Activated CD8-positive, alpha-beta memory T cell treated with anti-CD3 and anti-CD28 coated beads, Interleukin-2, amount 50 U/mL, for 4 hours (primary cell): ENCODE measurements around the gene CACNA1B.

Source experiments
- DNase-seq: peaks from one replicate; pipeline ENCODE4 v3.0.0-alpha.2; 2020

Gene CACNA1B

GRCh38 chr9:138020120-138020794 lies 142.7 kb downstream of the CACNA1B start:
- DNase-seq, result no peak

DNA sequence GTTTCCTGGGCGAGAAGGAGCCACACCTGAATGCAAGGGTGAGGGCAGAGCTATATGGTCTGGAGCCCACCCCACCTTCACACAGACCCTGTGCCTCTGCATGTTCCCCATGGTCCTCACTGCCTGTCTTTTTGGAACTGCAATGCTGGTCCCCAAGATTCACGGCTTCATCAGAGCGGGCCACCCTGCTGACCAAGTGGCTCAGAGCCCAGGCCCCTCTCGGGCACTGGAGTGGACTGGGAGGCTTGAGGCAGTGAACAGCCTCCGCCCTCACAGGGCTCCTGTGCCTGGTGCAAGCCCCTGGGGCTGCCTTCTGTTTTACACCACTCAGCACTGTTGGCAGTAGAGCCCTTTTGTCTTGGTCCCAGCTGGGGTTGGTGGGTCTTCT lies 143.2 kb downstream of the CACNA1B start:
- DNase-seq, result no peak

DNA sequence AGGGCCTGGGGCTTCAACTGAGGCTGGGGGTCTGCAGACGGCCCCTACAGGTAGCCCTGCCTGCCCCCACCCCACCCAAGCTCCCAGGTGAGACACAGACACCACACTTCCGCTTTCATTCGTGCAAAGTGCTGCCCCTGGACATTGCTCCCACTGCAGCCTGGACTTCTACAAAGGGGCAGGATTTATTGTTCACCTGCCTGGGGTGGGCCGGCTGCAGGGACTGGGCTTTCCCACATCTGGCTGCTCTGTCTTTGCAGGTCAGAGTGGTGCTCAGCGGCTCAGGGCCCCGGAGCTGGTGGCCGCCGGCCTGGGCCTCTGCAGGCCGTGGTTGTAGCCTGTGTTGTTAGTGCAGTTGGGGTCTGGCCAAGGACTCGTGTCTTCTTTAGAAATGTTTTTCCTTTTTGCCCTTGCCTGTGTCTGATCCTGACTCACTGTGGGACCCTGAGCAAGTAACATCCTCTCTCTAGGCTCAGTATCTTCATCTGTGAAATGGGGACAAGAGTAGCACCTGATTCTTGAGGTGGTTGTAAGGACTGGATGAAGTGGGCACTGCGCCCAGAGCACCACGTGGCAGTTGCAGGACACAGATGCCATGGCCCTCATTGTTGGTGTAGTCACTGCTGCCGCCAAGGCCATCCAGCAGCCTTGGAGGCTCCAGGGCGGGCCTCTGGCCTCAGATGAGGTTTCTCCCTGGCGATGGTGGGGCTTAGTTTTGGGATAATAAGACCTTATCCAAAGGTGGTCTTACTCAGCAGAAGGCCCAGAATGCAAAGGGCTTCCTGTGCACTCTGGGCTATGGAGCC lies 143.9 kb downstream of the CACNA1B start:
- peak; percentile 11 for DNase-seq

DNA sequence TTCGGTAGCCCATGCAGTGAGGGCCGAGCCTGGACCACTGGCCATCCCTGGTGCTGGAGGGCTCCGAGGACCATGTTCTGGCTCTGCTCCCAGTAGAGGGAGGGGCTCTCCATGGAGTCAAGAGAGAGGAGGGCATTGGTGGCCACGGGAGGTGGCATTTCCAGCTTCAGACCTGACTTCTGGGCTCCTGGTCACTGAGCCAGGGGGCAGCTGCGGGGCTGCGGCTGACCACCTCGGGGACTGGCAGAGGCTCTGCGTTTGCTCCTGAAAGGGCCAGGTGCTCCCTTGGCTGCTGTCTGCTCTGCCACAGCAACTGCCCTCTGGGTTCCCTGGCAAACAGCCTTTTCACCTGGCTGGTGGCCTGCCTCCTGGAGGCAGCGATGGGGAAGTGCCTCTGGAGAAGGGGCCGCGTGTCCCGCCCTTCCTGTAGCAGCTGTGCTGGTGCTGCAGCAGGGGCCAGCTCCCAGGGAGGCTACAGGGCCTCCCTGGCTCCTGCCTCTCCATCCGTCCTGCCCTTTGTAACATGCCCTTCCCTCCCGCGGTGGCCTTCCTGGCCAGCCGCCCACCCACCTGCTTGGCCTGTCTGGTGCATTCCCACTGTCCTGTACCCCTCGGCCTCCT lies 144.6 kb downstream of the CACNA1B start:
- peak; percentile 15 for DNase-seq

DNA sequence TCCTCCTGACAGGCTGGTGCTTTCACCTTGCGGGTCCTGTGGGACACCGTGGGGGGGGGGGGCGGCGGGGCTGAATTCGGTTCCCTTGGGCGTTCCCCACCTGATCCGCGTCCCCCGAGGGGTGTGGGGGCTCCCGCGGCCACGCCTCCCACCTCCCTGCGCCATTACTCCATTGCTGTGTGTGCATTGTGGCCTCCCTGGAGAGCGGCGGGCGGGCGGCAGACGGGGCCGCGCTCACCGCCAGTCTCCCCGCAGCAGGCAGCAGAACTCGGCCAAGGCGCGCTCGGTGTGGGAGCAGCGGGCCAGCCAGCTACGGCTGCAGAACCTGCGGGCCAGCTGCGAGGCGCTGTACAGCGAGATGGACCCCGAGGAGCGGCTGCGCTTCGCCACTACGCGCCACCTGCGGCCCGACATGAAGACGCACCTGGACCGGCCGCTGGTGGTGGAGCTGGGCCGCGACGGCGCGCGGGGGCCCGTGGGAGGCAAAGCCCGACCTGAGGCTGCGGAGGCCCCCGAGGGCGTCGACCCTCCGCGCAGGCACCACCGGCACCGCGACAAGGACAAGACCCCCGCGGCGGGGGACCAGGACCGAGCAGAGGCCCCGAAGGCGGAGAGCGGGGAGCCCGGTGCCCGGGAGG lies 145.3 kb downstream of the CACNA1B start:
- DNase-seq, result no peak

- DNase-seq, result no peak
Observed at GRCh38 chr9:138023394-138024124, 146.0 kb downstream of the CACNA1B start.

DNA sequence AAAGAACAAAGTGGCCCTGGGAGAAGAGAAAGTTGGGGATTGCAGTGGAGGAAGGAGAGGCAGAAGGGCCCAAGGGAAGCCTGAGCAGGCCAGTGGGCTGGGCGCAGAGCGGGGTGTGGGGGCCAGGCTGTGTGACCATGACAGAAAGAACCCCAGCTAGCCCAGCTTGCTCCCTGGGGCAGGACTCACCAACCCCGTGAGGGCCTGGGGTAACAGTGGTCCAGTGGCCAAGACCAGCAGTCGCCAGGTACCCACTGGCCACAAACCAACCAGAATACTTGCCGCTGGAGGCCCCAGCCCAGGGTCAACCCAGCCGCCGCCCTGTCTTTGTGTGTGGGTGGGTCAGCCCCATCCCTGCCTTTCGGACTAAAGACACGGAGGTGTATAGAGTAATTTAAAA lies 146.5 kb downstream of the CACNA1B start:
- no peak for DNase-seq

GRCh38 chr9:138024831-138025291 lies 147.3 kb downstream of the CACNA1B start:
- DNase-seq, result peak; percentile 9

DNA sequence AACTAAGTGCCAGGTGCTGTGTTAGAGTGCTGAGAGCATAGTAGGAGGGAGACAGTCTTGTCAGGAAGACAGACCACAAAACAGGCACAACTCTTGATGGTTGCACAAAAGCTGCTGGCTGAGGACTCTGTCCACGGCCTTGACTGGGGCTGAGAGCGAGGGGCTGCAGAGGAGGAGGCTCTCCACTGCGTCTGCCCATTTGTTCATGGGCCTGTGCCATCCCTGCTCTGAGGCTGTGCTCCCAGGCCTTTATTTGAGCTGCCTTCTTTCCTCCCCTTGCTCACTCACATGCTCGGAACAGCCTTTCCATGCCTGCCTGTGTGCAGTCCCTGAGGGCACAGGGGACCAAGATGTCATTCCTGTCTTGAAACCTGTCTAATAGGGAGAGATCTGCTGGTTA lies 147.8 kb downstream of the CACNA1B start:
- DNase-seq, result no peak

- DNase-seq, result no peak
Observed at GRCh38 chr9:138025908-138026307, 148.3 kb downstream of the CACNA1B start.

DNA sequence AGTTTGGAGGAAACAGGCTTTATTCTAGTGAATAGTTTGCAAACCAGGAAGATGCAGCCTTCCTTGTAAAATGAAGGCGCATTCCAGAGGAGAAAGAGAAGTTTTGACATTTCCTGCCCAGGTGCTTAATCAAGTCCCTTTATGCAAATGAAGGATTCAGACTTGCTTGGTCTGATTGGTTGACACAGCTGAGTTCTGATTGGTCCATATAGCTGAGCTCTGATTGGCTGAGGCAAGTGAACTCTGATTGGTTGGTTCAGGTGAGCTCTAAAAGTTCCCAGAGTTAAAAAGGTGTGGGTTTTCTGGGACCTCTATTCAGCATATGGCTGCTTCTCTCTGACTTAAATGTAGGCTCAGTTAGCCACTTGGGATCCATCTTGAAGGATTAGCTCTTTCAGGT lies 151.0 kb downstream of the CACNA1B start:
- no peak for DNase-seq

- DNase-seq, result no peak
Observed at GRCh38 chr9:138031186-138031585, 153.6 kb downstream of the CACNA1B start.

GRCh38 chr9:138033950-138034349 lies 156.4 kb downstream of the CACNA1B start:
- no peak for DNase-seq

DNA sequence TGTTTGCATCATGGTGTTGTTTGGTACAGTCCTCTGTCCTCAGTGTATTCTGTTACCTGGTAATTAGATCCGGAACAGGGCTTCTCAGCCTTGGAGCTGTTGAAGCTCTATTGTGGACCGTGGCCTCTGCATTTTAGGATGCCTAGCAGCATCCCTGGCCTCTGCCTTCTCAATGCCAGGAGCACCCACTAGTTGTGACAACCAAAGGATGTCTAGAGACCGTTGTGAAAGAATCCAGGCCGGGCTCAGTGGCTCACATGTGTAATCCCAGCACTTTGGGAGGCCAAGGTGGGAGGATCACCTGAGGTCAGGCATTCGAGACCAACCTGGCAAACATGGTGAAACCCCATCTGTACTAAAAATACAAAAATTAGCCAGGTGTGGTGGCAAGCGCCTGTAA lies 159.6 kb downstream of the CACNA1B start:
- no peak for DNase-seq

DNA sequence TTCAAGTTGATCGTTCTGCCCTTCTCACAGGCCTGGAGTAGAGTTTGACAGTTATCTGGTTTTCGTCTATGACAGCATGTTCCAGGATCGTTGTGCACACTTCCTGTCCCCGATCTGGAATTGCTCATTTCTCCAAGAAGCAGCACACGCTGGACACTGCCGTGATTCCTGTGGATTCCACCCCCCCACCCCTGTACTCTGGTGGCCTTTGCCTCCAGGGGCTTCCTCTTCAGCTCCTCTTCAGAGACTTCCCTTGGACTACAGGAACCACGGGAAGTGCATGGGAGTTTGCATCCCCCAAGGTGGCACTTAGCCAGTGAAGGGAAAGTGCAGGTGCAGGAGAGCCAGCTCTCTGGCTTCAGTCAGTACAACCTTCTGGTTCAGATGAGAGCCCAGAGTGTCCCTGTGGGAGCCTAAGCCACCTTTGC lies 160.7 kb downstream of the CACNA1B start:
- DNase-seq, result no peak

DNA sequence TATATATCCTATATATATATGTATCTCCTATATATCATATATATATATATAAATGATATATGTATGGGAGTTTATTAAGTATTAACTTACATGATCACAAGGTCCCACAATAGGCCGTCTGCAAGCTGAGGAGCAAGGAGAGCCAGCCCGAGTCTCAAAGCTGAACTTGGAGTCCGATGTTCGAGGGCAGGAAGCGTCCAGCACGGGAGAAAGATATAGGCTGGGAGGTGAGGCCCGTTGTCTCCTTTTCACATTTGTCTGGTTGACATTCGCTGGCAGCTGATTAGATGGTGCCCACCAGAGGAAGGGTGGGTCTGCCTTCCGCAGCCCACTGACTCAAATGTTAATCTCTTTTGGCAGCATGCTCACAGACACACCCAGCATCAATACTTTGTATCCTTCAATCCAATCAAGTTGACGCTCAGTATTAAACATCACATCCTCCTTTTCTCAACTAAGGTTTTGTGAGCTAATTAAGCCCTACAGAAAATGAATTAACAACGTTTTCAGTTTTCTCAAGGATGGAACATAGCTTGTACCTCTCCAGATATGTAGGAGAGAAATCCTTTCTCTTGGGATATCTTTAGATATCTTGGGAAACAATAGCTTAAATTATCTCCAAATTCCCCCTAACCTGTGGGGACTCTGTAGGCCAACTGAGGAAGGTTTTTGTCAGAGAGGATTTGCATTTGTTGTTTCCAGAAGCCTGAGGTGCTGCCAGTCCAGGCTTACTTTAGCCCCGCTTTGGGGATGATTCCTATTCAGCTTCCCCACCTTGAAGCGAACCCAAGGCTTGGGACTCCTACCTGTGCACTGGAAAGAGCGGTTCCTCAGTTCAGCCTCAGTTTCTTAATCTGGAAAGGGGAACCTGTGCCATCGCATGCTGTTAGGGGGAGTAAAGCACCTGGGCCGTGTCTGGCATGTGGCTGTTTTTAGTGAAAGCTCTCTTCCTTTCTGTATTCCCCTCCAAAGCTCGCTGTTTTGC lies 163.2 kb downstream of the CACNA1B start:
- DNase-seq, result no peak

DNA sequence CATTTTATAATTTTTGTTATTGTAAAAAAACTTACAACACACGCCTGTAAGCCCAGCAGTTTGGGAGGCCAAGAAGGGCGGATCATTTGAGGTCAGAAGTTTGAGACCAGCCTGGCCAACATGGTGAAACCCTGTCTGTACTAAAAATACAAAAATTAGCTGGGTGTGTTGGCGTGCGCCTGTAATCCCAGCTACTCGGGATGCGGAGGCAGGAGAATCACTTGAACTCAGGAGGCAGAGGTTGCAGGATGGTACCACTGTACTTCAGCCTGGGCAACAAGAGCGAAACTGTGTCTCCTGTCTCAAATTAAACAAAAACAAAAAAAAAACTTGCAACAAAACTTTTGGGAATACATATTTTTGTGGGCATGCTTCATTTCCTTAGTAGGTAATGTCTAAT lies 164.6 kb downstream of the CACNA1B start:
- DNase-seq, result no peak

- no peak for DNase-seq
Observed at GRCh38 chr9:138042640-138043039, 165.1 kb downstream of the CACNA1B start.

- no peak for DNase-seq
Observed at GRCh38 chr9:138043061-138043410, 165.5 kb downstream of the CACNA1B start.

DNA sequence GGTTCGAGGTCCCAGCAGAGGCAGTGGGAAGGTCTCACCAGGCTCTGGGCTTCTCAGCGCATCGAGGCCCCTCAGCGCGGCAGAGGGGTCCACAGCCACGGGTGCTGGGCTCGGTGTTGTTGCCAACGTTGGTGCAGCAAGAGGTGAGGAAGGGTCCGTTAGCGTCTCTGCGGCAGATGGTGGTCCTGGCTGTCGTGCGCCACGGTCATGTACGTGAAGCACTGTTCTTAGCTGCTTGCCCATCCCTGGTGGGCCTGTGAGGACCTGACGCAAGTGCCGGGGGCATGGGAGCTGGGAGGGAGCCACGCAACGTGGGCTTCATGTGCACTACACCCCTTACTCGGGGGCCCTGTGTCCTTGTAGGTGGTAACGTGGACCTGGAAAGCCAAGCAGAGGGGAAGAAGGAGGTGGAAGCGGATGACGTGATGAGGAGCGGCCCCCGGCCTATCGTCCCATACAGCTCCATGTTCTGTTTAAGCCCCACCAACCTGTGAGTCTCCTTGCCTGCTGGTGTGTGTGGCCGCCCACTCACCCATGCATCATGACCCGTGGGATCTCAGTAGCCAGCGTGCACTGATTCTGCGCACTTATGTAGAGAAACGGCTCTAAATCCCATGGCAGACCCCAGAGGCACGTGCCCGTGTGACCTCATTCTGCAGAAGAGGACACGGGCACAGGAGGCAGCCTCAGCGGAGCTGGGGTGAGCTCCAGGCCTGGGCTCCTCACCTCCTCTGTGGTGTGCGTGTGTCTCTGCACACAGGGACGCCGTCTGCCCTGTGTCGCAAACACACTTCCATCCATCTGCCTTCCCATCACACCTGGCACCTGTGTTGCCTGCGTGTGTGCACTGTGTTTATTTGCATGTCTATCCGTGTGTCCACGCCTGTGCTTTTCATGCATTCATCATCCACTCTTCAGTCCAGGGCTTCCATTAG lies 166.1 kb downstream of the CACNA1B start:
- DNase-seq, result no peak
